Neuron (in vitro differentiated cells): ENCODE results near the gene DAG1.

Experiments
- H2AFZ ChIP-seq: one replicate; pipeline ENCODE4 v1.6.1; 2013; ENCODE audit warnings: low read depth, mild to moderate bottlenecking, inconsistent platforms, low read length, moderate library complexity
- H3K27me3 ChIP-seq: one replicate; pipeline ENCODE4 v1.6.1; 2013; ENCODE audit warnings: low read length; ENCODE audit not compliant: insufficient read depth
- H3K36me3 ChIP-seq: one replicate; pipeline ENCODE4 v1.6.1; 2013; ENCODE audit warnings: low read length; ENCODE audit not compliant: insufficient read depth
- H3K4me1 ChIP-seq: one replicate; pipeline ENCODE4 v1.6.1; 2013; ENCODE audit warnings: low read length; ENCODE audit not compliant: insufficient read depth
- H3K4me3 ChIP-seq: 2 replicates; pipeline ENCODE4 v1.5.1; 2013; ENCODE audit warnings: mild to moderate bottlenecking, low read length, moderate library complexity
- H3K9me3 ChIP-seq: one replicate; pipeline ENCODE4 v1.6.1; 2013; ENCODE audit warnings: low read length

The DAG1 gene

GRCh38 chr3:49460188-49460890, 9.7 kb upstream of the DAG1 start:
- no peaks in the 10 kb centered on the region for H3K36me3 ChIP-seq
- H2AFZ ChIP-seq, result no peak overlapping the region
- H3K4me1 ChIP-seq, result peaks cover 33% of the 10 kb centered on the region
- H3K9me3 ChIP-seq, result no peaks in the 10 kb centered on the region
- no peaks in the 10 kb centered on the region for H3K27me3 ChIP-seq
- H3K4me3 ChIP-seq, result no peak overlapping the region

- Histone ChIP-seq H3K9me3 (no peaks in the 10 kb centered on the region), H3K4me1 (peaks cover 34% of the 10 kb centered on the region), H2AFZ (no peak overlapping the region), H3K36me3 (no peaks in the 10 kb centered on the region), H3K4me3 (no peak overlapping the region), H3K27me3 (no peaks in the 10 kb centered on the region)
These were observed 9.1 kb upstream of the DAG1 start for GRCh38 chr3:49460956-49461355.

DNA sequence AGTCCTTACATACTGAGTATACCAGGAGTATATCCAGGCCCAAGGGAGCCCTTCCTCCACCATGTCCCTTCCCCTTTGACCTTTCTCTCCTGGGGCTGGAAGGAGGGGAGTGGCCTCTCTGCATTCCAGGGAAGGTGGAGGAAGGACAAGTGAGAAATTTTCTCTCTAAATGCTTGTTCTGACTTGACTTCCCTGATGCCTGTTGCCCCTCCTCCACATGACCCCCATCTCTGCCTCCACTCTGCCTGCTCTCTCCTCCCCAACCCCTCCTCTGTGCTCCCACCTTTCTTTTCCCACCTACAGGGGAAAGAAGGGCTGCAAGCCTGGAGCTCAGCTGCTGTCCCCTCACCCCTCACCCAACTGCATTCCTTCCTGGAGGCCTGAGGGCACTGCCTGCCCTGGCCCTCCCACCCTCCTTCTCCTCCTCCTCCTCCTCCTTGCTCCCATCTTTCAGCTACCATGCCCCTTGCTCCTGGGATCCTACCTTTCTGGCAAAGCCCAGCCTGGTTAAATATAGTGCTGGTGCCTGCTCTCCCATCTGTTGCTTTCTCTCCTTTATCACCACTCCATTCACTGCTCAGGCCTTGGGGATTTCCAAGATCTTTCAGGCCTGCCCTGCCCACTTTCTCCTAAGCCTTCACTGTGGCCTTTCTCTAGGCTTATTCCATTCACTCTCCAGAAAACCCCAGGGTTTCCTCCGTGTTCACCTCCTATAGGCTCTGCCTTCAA, 8.5 kb upstream of the DAG1 start:
- no peak overlapping the region for H3K4me3 ChIP-seq
- peak overlapping the region; percentile 42 for H2AFZ ChIP-seq
- H3K9me3 ChIP-seq, result no peaks in the 10 kb centered on the region
- H3K4me1 ChIP-seq, result peaks cover 34% of the 10 kb centered on the region
- H3K36me3 ChIP-seq, result no peaks in the 10 kb centered on the region
- H3K27me3 ChIP-seq, result no peaks in the 10 kb centered on the region

GRCh38 chr3:49462222-49462621, 7.8 kb upstream of the DAG1 start:
- no peaks in the 10 kb centered on the region for H3K27me3 ChIP-seq
- H3K4me3 ChIP-seq, result no peak overlapping the region
- no peaks in the 10 kb centered on the region for H3K36me3 ChIP-seq
- H2AFZ ChIP-seq, result peak overlapping the region; percentile 42
- no peaks in the 10 kb centered on the region for H3K9me3 ChIP-seq
- H3K4me1 ChIP-seq, result peaks cover 34% of the 10 kb centered on the region

- Histone ChIP-seq H3K36me3 (no peaks in the 10 kb centered on the region), H3K4me1 (peaks cover 28% of the 10 kb centered on the region), H3K27me3 (no peaks in the 10 kb centered on the region), H2AFZ (no peak overlapping the region), H3K9me3 (no peaks in the 10 kb centered on the region), H3K4me3 (no peak overlapping the region)
These were observed 4.6 kb upstream of the DAG1 start for GRCh38 chr3:49465270-49466034.

GRCh38 chr3:49466085-49466484, 4.0 kb upstream of the DAG1 start:
- H3K4me1 ChIP-seq, result peaks cover 22% of the 10 kb centered on the region
- no peaks in the 10 kb centered on the region for H3K9me3 ChIP-seq
- no peak overlapping the region for H2AFZ ChIP-seq
- H3K4me3 ChIP-seq, result no peak overlapping the region
- no peaks in the 10 kb centered on the region for H3K36me3 ChIP-seq
- no peaks in the 10 kb centered on the region for H3K27me3 ChIP-seq

DNA sequence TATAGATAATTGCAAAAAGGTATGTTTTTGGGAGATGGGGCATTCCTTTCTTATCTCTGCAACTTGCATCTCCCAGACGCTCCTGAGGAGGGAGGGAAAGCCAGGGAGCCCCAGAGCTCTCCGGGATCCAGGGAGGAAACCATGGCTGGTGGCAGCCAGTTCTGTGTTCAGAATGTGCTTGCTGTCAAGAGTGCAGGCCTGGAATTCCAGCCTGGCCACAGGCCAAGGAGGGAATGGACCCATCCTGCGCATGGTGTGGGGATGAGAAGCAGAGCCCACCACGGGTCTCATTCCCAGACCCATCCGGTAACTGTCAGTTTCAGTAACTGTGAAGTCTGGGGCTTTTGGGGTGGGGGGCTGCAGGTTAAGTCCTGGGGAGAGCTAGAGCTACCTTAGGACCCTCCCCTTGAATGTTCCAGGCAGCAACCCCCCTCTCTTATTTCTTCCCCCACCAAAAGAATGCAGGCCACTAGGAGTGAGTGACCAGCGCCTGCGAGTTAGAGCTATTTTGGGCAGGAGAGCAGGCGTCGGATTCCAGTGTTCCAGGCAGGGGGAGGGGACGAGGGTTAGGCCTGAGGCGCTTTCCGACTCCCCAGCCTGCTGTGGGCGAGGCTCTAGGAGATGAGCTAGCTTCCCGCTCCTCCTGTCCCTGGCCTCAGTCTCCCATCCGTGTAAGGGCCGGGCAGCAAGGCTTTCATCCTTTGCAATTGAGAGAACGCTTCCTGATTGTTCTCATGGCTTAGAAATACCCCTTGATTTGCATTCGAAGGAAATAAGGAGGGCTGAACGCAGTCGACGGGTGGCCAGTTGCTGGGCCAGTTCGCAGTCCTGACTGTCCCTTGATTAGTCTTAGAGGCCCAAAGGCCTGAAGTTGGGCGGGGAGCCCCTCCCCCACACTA, 781 bp upstream of the DAG1 start:
- Histone ChIP-seq H3K36me3 (peaks cover 3% of the 10 kb centered on the region), H3K4me3 (peak overlapping the region; percentile 72), H3K27me3 (no peaks in the 10 kb centered on the region), H2AFZ (peak overlapping the region; percentile 67), H3K4me1 (peaks cover 21% of the 10 kb centered on the region), H3K9me3 (no peaks in the 10 kb centered on the region)

DNA sequence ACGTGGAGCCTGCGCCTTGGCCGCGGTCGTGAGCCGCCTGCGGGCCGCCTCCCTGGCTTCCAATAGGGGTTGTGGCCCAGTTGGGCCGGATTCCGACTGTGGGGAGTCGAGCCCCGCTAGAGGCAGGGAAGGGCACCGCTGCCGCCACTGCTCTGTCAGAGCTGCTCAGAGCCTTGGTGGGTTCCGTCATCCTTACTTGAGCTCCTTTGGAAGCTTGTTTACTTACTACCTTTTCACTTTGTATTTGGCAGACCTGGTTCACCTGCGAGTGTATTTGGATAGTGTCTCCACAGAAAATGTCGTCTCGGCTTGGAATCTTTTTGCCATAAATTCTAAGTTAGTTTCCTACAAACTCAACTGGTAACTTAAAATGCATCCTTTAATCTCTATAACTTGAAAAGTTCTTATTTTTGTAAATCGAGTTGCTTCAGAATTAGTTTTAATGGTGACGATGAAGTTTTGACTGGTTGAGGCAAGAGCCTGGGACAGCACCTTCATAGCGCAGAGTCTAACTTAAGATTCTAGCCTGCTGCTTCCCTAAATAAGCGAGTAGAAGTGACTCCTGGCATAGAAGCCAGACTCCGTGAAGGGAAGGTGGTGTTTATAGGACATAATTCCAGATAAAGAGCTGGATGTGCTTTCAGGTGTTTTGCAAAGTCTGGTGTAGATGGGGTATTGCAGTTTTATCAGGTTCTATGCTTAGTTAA, 800 bp downstream of the DAG1 start:
- H3K36me3 ChIP-seq, result peaks cover 3% of the 10 kb centered on the region
- H3K9me3 ChIP-seq, result no peaks in the 10 kb centered on the region
- no peaks in the 10 kb centered on the region for H3K27me3 ChIP-seq
- H2AFZ ChIP-seq, result peak overlapping the region; percentile 92
- peaks cover 18% of the 10 kb centered on the region for H3K4me1 ChIP-seq
- peak overlapping the region; percentile 94 for H3K4me3 ChIP-seq

GRCh38 chr3:49471856-49472495, 1.9 kb downstream of the DAG1 start:
- no peaks in the 10 kb centered on the region for H3K9me3 ChIP-seq
- no peak overlapping the region for H2AFZ ChIP-seq
- no peaks in the 10 kb centered on the region for H3K27me3 ChIP-seq
- peaks cover 9% of the 10 kb centered on the region for H3K36me3 ChIP-seq
- H3K4me1 ChIP-seq, result peaks cover 18% of the 10 kb centered on the region
- peak overlapping the region; percentile 94 for H3K4me3 ChIP-seq

DNA sequence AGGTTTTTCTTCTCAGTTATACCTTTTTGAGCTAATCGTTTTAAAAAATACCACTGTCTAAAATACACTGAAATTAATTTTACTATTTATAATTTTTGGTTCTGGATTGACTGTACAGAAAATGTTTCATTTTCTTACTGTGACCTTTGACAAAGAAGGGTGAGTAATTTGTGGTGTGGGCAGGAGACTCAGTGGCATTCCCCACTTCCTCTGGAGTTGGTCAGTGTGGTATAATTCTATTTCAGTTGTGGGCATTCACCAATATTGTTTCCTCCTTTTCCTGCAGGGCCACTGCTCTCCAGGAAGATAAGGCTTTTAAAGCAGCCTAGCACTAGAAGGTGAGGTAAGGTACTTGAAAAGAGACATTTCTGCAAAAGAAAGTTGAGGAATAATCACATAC, 6.5 kb downstream of the DAG1 start:
- H3K4me3 ChIP-seq, result no peak overlapping the region
- no peaks in the 10 kb centered on the region for H3K27me3 ChIP-seq
- H3K9me3 ChIP-seq, result no peaks in the 10 kb centered on the region

GRCh38 chr3:49482766-49483165, 12.7 kb downstream of the DAG1 start:
- H2AFZ ChIP-seq, result no peak overlapping the region

More for the DNA sequence above, 6.5 kb downstream of the DAG1 start:
- Histone ChIP-seq H3K36me3 (peaks cover 33% of the 10 kb centered on the region), H2AFZ (no peak overlapping the region), H3K4me1 (peaks cover 7% of the 10 kb centered on the region)

DNA sequence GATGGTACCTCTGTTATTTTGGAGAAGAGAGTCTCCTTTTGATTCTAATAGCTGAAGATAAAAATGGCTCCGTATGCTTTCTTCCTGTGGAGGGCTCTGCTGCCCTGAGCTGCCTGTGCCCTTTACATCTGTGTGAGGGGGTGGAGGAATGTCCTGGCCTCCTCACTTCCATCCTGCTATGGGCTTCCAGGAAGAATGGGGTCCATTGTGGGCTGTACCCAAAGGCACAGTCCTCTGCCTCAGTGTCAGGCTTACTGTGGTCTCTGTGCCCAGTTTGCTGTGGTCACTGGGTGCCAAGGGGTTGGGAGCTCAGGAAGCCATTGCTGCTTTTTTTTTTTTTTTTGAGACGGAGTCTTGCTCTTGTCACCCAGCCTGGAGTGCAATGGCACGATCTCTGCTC, 14.4 kb downstream of the DAG1 start:
- no peaks in the 10 kb centered on the region for H3K27me3 ChIP-seq
- H3K4me3 ChIP-seq, result no peak overlapping the region
- peaks cover 40% of the 10 kb centered on the region for H3K36me3 ChIP-seq
- peaks cover 6% of the 10 kb centered on the region for H3K4me1 ChIP-seq
- no peak overlapping the region for H2AFZ ChIP-seq
- H3K9me3 ChIP-seq, result no peaks in the 10 kb centered on the region

More at GRCh38 chr3:49482766-49483165, 12.7 kb downstream of the DAG1 start:
- no peaks in the 10 kb centered on the region for H3K9me3 ChIP-seq
- H3K36me3 ChIP-seq, result peaks cover 38% of the 10 kb centered on the region
- H3K4me3 ChIP-seq, result no peak overlapping the region
- no peaks in the 10 kb centered on the region for H3K27me3 ChIP-seq
- H3K4me1 ChIP-seq, result peaks cover 6% of the 10 kb centered on the region
